DMS53 treated with DMSO at 0.1 percent for 48 hours (cell line): ENCODE data around the gene MRPL34.

Source experiments
- DNase-seq: peaks from one replicate; lab custom pipeline; 2025; ENCODE audit not compliant: unreplicated experiment; lab: John Stamatoyannopoulos, UW

The MRPL34 gene

DNA sequence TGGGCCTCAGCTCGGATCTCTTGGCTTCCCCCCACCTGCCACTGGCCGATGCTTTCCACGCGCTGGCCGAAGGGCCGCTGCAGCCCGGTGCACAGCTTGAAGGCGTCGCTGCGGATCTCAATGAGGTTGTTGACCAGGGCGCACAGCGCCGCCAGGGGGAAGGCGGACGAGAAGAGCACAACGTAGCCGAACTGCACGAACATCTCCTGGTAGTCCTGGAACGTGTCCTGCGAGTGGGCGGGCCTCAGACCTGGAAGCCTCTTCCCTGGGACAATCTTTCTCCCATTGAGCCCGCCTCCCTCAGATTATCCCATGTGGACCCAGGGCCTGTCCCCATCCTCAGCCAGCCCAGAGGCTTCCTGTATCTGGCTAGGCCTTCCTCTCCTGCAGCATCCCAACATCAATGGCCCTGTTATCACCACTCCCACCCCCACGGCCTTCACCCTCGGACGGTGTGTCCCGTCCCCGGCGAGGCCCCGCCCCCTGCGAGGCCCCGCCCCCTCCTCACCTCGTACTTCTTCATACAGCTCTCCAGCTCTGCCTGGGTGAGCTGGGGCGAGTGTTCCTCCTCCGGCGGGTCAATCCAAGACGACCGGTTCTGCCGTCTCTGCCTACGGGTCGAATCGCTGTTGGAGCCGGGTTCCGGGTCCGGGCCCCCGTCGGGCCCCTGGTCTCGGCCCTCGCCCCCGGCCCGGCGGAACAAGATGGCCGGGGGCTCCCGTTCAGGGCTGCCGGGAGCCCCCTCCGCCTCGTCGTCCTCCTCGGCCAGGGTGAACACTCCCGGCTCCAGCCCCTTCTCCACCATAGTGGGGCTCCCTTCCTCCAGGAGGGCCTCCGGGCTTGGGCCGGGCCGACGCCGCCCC lies 22.2 kb downstream of the MRPL34 start:
- DNase-seq = peak; percentile 93

DNA sequence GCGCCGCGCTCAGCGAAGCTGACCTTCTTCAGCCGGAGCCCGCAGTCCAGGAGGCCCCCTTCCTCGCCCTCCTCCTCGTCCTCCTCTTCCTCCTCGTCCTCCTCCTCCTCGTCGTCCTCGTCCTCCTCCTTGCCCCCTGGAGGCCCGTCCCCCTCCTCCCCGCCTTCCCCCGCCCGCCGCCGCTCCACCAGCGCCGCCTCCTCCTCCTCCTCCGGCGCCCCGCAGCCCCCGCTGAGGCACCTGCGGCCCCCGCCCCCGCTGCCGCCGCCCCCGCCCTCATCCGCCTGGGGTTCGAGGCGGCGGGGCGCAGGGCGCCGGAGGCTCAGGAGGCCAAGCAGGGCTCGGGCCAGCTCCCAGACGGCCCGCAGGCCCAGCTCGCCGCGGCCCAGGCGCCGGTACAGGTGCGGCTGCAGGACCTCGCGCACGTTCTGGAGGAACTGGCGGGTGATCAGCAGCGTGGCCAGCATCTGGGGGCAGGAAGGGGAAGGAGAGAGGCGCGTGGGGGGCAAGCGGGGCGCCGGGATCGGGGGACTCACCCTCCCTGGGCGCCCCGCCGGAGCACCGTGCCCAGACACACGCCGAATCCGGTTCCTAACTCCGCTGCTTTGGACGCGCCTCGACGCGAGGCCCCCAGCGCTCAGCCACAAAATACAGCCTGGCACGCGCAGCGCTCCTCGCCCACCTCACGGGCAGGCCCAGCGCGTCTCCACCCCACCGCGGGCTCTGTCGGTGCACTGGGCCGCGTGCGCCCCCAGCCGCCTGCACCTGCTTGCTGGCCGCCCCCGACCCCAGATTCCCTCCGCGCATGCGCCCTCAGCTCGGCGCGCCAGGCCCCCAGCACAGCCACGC lies 23.1 kb downstream of the MRPL34 start:
- no peak for DNase-seq

GRCh38 chr19:17329366-17330261 lies 23.9 kb downstream of the MRPL34 start:
- DNase-seq = no peak

DNA sequence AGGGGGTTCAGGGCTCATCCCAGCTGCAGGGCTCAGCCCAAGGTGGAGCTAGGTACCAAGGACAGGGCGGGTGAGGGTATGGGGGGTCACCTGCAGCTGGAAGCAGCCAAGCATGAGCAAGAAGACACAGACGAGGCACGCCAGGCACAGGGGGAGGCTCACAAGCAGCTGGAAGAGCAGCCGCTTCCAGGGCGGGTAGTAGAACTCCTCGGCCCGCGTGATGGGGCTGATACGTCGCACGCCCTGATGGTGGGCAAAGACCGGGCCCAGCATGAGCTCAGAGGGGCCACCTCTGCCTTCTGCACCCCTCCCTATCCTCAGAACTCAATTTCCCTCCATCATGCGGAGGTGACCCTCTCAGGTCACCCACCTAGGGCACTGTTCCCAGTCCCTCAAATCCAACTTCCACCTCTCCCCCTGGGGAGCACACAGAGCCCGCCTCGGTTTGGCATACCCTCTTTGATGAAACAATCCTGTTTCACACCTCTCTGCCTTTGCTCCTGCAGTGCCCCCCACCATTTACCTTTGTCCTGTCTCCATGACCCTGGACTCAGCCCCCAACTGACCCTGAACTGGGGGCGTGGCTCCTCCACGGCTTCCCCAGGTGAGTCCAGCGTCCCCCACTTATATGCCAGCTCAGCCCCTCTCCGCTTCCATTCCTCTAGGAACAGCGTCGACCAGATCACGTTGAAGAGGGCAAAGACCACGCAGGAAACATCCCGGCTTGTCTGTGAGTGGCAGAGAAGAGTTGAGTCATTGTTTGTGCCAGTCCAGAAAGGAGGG lies 24.8 kb downstream of the MRPL34 start:
- no peak for DNase-seq

DNA sequence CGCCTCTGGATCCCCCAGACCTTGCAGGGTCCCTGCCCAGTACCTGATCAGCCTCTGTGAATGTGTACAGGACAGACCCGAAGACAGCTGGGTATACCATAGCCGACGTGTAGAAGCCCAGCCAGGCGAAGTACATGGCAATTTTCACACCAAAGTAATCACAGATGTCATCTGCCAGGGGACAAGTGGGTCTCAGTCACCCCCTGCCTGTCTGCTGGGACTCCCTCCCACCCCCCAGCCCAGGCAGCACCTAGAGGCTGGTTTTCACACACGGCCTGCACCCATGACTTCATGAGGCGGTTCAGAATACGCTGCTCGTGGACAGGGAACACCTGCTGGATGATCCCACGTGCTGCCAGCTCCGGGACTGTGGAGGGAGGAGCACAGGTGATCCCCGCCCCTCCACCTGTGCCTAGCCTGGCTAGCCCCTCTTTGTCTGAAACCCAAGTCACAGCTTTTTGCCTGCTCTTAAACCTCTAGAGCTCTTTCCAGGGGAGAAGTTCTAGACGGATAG lies 25.4 kb downstream of the MRPL34 start:
- no peak for DNase-seq

DNA sequence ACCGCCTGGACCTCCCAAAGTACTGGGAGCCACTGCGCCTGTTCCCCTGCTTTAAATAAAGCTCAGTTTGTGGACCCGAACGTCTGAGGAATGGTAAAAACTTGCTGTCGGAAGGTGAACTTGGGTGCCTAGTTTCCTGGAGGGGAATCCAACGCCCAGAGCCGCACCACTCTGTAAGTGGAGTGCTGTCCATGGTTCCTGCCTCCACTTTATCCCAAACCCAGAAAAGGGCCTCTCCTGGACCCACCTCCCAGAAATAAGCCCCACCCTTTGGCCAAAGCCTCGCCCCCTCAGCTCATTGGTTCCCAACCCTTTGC lies 26.6 kb downstream of the MRPL34 start:
- DNase-seq = no peak

- DNase-seq = no peak
Observed at GRCh38 chr19:17332677-17333581, 27.3 kb downstream of the MRPL34 start.

- DNase-seq = no peak
Observed at GRCh38 chr19:17333611-17334413, 28.1 kb downstream of the MRPL34 start.

- peak; percentile 71 for DNase-seq
Observed at GRCh38 chr19:17334414-17335409, 29.0 kb downstream of the MRPL34 start, which contains the start of gene ANO8. Gene ANO8, minus strand, starts transcription at chr19:17334855. Its CDS starts 185 bp downstream, at chr19:17334670.

DNA sequence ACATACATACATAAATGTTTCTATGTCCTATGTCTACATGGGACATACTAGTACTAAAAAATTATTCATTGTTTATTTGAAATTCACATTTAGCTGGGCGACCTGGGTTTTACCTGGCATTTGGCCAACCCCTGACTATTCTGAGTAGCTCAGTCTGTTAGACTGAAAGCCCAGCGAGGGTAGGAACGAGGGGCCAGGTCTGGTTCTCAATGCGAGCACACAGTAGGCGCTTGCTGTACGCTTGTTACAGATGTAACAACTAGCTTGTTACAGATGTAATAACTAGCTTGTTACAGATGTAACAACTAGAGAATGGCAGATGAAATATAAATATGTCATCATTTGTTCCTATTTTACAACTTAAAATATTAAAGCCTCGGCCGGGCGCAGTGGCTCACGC lies 29.9 kb downstream of the MRPL34 start:
- DNase-seq = no peak

DNA sequence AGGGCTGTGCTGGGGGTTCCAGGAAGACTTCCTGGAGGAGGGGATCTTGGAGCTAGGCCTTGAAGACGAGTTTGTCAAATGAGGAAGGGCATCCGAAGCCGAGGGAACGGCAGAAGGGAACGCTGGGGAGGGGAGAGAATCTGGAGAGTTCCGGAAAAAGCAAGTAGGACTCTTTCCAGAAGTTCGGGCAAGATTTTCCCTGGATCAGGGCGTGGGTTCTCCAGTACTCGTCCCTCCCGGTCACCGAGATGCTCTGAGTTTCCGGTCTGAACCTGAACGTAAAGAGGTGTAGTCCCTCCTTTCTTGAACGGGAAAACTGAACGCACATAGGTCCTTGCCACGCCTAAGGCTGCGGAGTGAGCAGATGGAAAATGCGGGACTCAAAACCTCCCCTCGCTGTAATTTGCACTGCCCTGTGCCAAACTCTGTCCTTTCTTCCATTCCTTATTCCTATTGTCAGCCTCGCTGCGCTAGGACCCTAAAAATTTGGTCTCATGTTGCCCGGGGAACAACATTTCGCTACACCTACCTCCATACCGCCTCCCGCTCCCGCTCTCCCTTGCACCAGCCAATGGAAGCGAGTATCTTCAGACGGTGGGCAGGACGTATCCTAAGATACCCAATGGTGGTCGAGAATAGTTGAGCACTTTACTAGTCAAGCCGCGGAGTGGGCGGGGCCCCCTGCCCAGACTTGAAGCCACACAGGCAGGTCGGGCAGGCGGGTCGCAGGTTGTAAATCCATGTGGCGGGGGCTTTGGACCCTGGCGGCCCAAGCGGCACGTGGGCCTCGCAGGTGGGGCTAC lies 31.4 kb downstream of the MRPL34 start, which contains the start of gene GTPBP3:
Gene GTPBP3, plus strand, starts transcription at position 682 of the 803 bp plus-strand sequence. Its CDS starts 59 bp downstream, at position 741.
- peak; percentile 94 for DNase-seq

DNA sequence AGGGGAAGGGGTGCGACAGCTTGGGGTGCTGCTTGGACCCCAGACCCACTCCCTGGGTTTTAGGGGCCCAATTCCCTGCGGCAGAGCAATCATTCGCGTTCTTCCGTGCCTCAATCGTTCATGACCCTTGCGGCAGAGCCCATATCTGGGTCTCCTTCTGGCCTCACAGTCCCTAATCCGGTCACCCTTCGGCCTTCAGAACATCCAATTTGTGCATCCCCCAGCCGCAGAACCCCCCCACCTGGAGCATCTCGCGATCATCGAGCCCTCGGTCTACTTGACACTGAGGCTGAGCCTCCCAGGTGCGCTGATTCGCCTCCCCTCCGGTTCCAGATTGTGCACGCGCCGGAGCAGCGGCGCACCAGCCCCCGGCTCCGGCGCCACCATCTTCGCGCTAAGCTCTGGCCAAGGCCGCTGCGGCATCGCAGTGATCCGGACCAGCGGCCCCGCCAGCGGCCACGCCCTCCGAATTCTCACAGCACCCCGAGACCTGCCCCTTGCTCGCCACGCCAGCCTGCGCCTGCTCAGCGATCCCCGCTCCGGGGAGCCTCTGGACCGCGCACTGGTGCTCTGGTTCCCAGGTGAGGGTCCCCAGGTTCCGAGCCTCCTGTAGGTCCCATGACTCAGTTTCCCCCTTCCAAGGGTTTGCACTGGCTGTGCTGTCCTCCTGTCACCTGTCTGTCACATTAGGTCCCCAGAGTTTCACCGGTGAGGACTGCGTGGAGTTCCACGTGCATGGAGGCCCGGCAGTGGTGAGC lies 32.2 kb downstream of the MRPL34 start:
- DNase-seq = no peak

DNA sequence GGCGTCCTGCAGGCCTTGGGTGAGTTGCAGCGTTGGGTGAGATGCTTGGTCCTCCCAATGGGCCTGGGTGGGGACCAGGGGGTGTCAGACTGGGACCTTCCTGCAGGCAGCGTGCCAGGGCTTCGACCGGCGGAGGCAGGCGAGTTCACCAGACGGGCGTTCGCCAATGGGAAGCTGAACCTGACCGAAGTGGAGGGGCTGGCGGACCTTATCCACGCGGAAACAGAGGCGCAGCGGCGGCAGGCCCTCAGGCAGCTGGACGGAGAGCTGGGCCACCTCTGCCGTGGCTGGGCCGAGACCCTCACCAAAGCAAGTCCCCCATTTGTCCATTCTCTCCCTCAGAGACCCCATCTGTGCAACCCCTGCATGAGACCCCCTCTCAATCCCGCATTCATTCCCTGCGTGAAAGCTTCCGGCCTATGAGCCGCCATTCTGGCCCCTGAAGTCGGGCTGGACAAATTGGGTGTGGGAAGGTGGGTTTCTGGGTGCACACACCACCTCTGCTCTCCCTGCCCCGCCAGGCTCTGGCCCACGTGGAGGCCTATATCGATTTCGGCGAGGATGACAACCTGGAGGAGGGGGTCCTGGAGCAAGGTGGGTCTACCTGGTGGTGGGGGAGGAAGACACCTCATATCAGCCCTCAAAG lies 32.9 kb downstream of the MRPL34 start:
- DNase-seq = no peak

DNA sequence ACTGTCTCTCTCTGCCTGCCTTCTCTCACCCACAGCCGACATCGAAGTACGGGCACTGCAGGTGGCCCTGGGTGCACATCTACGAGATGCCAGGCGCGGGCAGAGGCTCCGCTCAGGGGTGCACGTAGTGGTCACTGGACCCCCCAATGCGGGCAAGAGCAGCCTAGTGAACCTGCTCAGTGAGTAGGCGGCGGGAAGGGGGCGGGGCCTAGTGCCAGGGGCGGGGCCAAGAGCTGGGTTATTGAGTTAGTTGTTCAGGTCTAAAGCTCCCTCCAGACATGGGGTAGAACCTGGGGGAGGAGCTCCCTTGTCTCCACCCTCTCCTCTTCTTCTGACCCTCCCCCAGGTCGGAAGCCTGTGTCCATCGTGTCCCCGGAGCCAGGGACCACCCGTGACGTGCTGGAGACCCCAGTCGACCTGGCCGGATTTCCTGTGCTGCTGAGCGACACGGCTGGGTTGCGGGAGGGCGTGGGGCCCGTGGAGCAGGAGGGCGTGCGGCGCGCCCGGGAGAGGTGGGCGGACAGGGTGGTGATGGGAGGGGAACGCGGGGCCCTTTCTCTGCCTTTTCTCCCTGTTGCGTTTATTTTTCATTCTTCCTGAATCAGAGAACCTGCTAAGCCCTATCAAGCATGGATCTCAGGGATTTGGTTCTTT lies 33.5 kb downstream of the MRPL34 start:
- no peak for DNase-seq
